GM15510 (cell line): ENCODE results near the gene FLCN.
A peak's percentile ranks its signal among the peaks of the same experiment; 100 is the strongest.

Source experiments
- POLR2A ChIP-seq: IDR thresholded peaks from 3 replicates; pipeline ENCODE4 v1.6.1; 2011; ENCODE audit warnings: borderline replicate concordance; ENCODE audit not compliant: insufficient read length; ENCODE audit errors: extremely low read depth

Gene FLCN

GRCh38 chr17:17225901-17226300 lies 11.1 kb downstream of the FLCN start:
- TF ChIP-seq POLR2A = no peak

- TF ChIP-seq POLR2A = no peak
Measured at GRCh38 chr17:17224137-17224536, 12.8 kb downstream of the FLCN start.

- no peak for TF ChIP-seq POLR2A
Measured at GRCh38 chr17:17223736-17224135, 13.2 kb downstream of the FLCN start.

GRCh38 chr17:17221329-17221728 lies 15.6 kb downstream of the FLCN start:
- no peak for TF ChIP-seq POLR2A

GRCh38 chr17:17220529-17220928 lies 16.4 kb downstream of the FLCN start:
- no peak for TF ChIP-seq POLR2A

GRCh38 chr17:17217995-17218394 lies 19.0 kb downstream of the FLCN start:
- TF ChIP-seq POLR2A = no peak

- TF ChIP-seq POLR2A = no peak
Measured at GRCh38 chr17:17216776-17217175, 20.2 kb downstream of the FLCN start.

- TF ChIP-seq POLR2A = no peak
Measured at GRCh38 chr17:17216236-17216635, 20.7 kb downstream of the FLCN start.

- TF ChIP-seq POLR2A = no peak
Measured at GRCh38 chr17:17215575-17215974, 21.4 kb downstream of the FLCN start.

- no peak for TF ChIP-seq POLR2A
Measured at GRCh38 chr17:17214646-17215436, 22.1 kb downstream of the FLCN start.

- TF ChIP-seq POLR2A = no peak
Measured at GRCh38 chr17:17213775-17214174, 23.2 kb downstream of the FLCN start.

- TF ChIP-seq POLR2A = no peak
Measured at GRCh38 chr17:17207998-17208397, 29.0 kb downstream of the FLCN start.

- TF ChIP-seq POLR2A = no peak
Measured at GRCh38 chr17:17206913-17207335, 30.0 kb downstream of the FLCN start.

GRCh38 chr17:17206124-17206912 lies 30.6 kb downstream of the FLCN start, which contains the start of gene PLD6:
Gene PLD6, minus strand, starts transcription at chr17:17206333. Its CDS starts 47 bp downstream, at chr17:17206286.
- TF ChIP-seq POLR2A = peak; percentile 64

GRCh38 chr17:17205368-17206123 lies 31.4 kb downstream of the FLCN start:
- TF ChIP-seq POLR2A = no peak
